HG02973 (cell line): Measurements from ENCODE around the gene DYSF.

Experiments used
- ATAC-seq: cut with Tn5 transposase; IDR thresholded peaks from one replicate; pipeline ENCODE4 v1.9.1; 2021; ENCODE audit warnings: moderate library complexity; ENCODE audit not compliant: unreplicated experiment

Gene DYSF

DNA sequence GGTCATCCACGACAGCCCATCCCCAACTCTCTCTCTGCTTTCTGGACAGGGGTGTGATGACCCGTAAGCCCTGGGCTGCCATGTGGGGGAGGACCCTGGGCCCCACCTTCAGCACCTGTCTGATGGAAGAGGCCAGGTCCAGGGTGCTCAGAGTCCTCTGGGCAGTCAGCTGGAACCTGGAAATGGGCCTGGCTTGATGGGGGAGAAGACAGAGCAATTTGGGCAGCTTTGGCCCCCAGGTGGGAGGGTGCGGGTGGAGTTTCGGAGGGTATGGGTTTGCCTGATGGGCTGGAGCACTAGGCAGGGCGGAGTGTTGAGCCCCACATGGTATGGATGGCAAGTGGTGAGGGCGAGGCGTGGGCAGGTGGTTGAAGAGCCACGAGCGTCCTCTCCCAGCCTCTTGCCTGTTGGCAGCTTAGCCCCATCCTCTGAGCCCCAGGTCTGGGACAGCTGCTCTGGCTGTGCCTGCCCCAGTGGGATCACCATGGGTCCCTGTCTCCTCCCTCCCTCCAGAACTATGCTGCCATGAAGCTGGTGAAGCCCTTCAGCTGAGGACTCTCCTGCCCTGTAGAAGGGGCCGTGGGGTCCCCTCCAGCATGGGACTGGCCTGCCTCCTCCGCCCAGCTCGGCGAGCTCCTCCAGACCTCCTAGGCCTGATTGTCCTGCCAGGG lies 232.7 kb downstream of the DYSF start:
- ATAC-seq = no peak

GRCh38 chr2:71686781-71687180 lies 233.4 kb downstream of the DYSF start:
- no peak for ATAC-seq

GRCh38 chr2:71687412-71687811 lies 234.1 kb downstream of the DYSF start:
- no peak for ATAC-seq

- no peak for ATAC-seq
Measured at GRCh38 chr2:71688530-71688929, 235.2 kb downstream of the DYSF start.

- ATAC-seq = no peak
Measured at GRCh38 chr2:71689393-71689792, 236.0 kb downstream of the DYSF start.

DNA sequence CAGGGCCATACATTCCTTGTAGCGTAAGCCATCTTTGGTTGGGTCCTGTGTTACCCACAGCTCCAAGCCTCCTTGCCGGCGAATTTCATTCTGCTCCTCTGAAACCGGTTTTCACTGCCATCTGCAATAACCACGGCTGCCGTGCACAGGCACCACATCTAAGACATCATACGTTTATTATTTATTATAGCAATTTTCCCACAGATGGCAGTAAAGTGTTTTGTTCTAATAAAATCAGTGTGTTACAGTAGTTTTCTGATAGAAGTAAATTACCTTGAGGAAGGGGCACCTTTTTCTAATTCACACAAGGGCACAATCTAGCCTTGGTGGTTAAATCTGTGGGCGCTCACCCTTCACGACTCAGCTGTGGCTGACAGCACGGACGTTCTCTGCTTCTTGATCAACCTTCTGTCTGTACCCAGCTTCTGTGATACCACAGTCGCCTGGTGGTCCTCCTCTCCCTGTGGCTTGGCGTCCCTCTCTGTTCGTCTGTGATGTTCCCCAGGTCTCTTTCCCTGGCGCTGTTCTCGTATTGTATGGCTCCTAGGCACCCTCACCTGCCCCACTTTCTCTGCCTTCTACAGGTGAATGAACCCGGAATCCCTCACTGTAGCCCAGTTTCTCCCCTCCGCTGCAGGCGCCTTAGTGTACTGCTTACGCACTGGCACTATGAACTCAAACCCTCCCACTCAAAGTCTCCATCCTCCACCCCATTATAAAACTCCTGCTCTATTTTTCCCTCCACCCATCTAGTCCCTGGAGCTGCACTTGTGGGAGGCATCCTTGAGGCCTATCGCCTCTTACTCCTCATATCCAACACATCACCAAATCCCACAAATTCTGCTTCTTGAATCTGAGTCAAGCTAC lies 236.8 kb downstream of the DYSF start:
- no peak for ATAC-seq

DNA sequence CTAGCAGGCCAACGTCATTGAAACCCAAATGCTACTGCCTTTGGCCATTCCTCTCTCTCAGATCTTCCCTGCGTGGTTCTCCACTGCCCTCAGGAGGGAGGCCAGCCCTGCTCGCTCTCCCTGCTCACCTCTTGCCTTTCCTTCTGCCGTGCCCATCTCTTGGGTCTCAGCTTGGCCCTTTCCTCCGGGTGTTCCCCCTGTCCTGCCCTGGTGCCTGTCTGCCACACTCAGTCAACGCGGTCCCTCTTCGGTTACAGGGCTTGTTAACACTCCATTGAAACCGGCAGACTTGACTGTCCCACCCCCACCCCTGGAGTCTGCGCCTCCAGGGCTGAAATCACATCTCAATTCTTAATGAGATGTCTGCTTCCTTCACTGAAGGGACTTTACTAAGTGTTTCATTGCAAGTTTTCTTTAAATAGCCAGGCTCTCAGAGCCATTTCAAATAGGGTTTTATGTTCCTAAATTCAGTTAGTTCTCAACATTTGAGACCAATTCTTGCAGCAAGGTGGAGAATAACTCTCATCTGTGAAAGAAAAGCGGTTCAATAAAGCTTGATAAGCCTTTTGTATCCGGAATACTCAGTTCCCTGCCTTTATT lies 237.6 kb downstream of the DYSF start:
- no peak for ATAC-seq

DNA sequence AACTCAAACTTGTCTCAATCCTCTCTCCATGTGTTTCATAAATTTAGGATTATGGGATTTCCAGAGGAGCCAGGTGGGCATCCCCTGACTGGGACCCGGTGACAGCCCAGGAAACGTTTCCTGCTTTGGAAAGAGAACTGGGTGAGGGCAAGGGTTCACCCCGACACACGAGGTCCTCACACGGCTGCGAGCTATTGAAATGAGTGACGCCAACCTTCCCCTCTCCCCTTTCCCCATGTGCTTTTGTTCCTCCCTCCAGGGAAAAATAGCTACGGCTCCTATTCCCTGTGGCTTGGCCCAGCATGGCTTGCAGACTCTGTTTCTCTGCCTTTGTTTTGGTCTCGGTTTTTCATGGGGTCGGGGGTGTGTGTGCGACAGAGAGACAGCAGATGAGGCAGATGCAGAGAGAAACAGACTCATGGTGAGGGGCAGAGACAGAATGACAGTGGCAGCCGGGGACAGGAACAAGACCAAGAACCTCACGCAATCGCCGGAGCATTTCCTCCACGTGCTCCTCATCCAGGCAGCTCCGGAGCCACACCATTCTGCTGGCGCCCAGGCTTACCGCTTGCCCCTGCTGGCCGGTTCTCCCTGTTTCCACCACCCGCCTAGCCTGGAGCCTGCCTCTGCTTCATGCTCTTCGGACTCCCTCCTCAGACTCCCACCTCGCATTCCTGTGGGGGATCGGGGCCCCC lies 238.5 kb downstream of the DYSF start:
- ATAC-seq = no peak

- ATAC-seq = no peak
Measured at GRCh38 chr2:71692621-71693277, 239.4 kb downstream of the DYSF start.

GRCh38 chr2:71693286-71694270 lies 240.2 kb downstream of the DYSF start:
- ATAC-seq = no peak

- ATAC-seq = no peak
Measured at GRCh38 chr2:71694501-71695234, 241.3 kb downstream of the DYSF start.

DNA sequence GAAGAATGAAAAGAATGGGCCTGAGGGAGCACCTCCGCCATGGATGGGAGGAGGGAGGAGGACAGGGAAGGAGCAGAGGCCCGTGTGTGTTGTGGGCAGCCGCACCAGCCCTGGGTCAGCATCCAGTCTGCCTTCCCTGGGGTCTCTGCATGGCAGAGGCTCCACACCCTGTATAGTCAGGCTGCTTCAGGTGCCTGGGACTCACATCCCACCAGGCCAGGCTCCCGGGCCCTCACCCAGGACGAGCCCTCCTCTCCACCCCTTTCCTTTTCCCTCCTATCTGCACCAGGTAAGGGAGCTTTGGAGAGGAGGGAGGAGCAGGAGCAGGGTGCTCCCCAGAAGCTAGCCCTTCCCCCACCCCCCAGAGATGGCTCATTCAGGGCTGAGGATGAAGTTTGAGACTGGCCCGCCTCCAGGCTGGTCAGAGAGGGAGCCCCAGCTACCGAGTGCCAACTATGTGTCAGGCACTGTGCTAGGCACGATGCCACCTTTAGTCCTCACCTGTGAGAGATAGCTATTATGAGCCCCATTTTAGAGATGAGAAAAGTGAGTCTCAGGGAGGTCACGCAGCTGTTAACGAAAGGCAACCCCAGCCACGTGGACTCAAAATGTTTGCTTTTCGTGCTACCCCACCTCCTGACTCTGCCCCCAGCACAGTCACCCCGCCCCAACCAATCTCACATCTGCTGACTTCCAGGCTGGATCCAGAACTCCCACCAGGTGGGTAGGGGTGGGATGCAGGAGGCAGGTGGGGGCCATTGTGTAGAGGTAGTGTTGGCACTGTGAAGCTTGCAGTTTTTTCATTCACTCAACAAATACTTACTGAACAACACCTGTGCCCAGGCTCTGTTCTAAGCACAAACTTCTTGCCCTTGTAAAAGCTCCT lies 242.1 kb downstream of the DYSF start:
- ATAC-seq = no peak

DNA sequence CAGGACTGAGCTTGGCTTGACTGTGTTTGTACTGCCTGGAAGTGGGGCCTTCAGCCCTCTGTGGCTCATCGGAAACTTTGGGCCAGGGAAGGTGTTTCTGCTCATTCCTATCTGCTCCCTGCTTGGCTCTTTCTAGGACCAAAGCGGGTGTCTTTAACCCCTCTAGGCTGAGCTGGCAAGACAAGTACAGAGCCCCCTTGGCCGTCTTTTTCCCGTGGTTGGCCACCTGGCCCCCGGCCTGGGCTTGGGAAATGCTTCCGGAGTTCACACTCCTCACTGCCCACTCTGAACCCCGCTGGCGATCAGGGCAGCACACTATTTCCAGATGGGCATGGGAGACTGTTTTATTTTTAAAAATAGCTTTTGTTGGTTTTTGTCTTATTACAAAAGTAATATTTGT lies 243.0 kb downstream of the DYSF start:
- ATAC-seq = no peak

GRCh38 chr2:71697106-71698004 lies 244.0 kb downstream of the DYSF start:
- no peak for ATAC-seq

DNA sequence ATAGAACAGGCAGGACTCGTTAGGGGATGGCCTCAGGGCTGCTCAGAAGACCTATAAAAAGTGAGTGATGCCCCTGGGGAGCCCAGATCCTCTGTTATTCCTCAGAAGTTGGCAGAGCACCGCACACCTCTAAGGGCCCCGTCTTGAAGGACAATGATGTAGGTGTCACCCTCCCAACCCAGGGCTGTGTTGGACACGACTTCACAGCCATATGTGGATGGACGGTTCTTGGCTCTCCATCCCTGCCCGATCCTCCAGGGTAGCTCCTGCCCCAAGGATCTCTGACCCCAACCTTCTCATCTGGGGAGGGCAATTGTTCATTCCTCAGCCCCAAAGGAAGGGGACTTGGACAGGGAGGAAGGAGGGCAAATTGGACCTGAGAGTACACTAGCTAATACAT lies 246.1 kb downstream of the DYSF start:
- ATAC-seq = no peak

- no peak for ATAC-seq
Measured at GRCh38 chr2:71700041-71700657, 246.8 kb downstream of the DYSF start.
